ENCODE measurements around the gene GPRASP2. TPM values are rescaled to one million over a fixed set of nuclear protein-coding genes. Genes with fewer than 3 reads are reported as not detected.

GPRASP2 gene
- total RNA-seq, 1 experiment from 2014 or later: 7.4 TPM

- DNase-seq (ENCODE audit: low read depth, low spot score) (no peak), ATAC-seq (no peak)
- no peaks in the 10 kb centered on the region for H3K9me3 ChIP-seq (ENCODE audit: control insufficient read depth, insufficient read depth, low read depth, low read length)
- no peak overlapping the region for H3K4me3 ChIP-seq (ENCODE audit: low read depth in 2 of 2, low read length in 2 of 2)
- no peaks in the 10 kb centered on the region for H3K27me3 ChIP-seq (ENCODE audit: control insufficient read depth, insufficient read depth, low read length)
- TF ChIP-seq REST (IDR thresholded peaks at IDR 0.05; ENCODE audit: insufficient read depth in 1 of 2, low read depth in 2 of 2, low read length in 1 of 2): no peak
- TF ChIP-seq POLR2AphosphoS5 (IDR thresholded peaks at IDR 0.05; ENCODE audit: low read depth, low read length): no peak
- TF ChIP-seq SIN3A (IDR thresholded peaks at IDR 0.05; ENCODE audit: borderline replicate concordance, insufficient read depth, low read depth, low read length): no peak
- no peak for TF ChIP-seq TCF7L2 (IDR thresholded peaks at IDR 0.05; ENCODE audit: low read depth, low read length)
- no peak for TF ChIP-seq CTCF (IDR thresholded peaks at IDR 0.05)
- no peak overlapping the region for H3K27ac ChIP-seq (ENCODE audit: low read length)
- H3K4me1 ChIP-seq (ENCODE audit: control insufficient read depth, insufficient read depth, low read length): no peaks in the 10 kb centered on the region
- in situ Hi-C loops (cut with HindIII; ENCODE audit: low pct_unique_long_range_greater_than_20kb, low sequenced_read_pairs): no loop called here
- ChIA-PET CTCF (interaction anchor here (0.7 kb wide), 1 partner anchor 452 kb away, joined by 8 read pairs; no protein-coding TSS in a partner anchor), POLR2A (no interaction called here)
- no TSS peak for BruUV-seq (replicated peaks)
- H3K36me3 ChIP-seq (ENCODE audit: control insufficient read depth, insufficient read depth, low read length): no peaks in the 10 kb centered on the region
- intact Hi-C loops (cut with micrococcal nuclease; ENCODE audit: unreplicated experiment): loop anchor here (10.0 kb wide), 1 partner anchor 106 kb away; no protein-coding TSS in a partner anchor
These were observed 16.4 kb downstream of the GPRASP2 start for GRCh38 chrX:102728646-102729045.

- no peak for ATAC-seq
- BruUV-seq (replicated peaks): no TSS peak
- Histone ChIP-seq H3K9me3 (ENCODE audit: control insufficient read depth, insufficient read depth, low read depth, low read length) (no peaks in the 10 kb centered on the region), H3K27me3 (ENCODE audit: control insufficient read depth, insufficient read depth, low read length) (no peaks in the 10 kb centered on the region), H3K4me3 (ENCODE audit: low read depth in 2 of 2, low read length in 2 of 2) (no peak overlapping the region), H3K36me3 (ENCODE audit: control insufficient read depth, insufficient read depth, low read length) (no peaks in the 10 kb centered on the region), H3K27ac (ENCODE audit: low read length) (no peak overlapping the region), H3K4me1 (ENCODE audit: control insufficient read depth, insufficient read depth, low read length) (no peaks in the 10 kb centered on the region)
- DNase-seq (ENCODE audit: low read depth, low spot score): no peak
- in situ Hi-C loops (cut with HindIII; ENCODE audit: low pct_unique_long_range_greater_than_20kb, low sequenced_read_pairs): no loop called here
- ChIA-PET POLR2A (no interaction called here), CTCF (no interaction called here)
- intact Hi-C loops (cut with micrococcal nuclease; ENCODE audit: unreplicated experiment): no loop called here
- TF ChIP-seq CTCF (IDR thresholded peaks at IDR 0.05): no peak
- TF ChIP-seq TCF7L2 (IDR thresholded peaks at IDR 0.05; ENCODE audit: low read depth, low read length): no peak
- no peak for TF ChIP-seq SIN3A (IDR thresholded peaks at IDR 0.05; ENCODE audit: borderline replicate concordance, insufficient read depth, low read depth, low read length)
- no peak for TF ChIP-seq REST (IDR thresholded peaks at IDR 0.05; ENCODE audit: insufficient read depth in 1 of 2, low read depth in 2 of 2, low read length in 1 of 2)
- no peak for TF ChIP-seq POLR2AphosphoS5 (IDR thresholded peaks at IDR 0.05; ENCODE audit: low read depth, low read length)
These were observed 27.4 kb downstream of the GPRASP2 start for GRCh38 chrX:102739657-102740056.

All from Panc1 (cell line).